HUES48 (cell line): ENCODE measurements around the gene PCYOX1L.
A peak's percentile ranks its signal among the peaks of the same experiment; 100 is the strongest.

Experiments
- H3K27ac ChIP-seq: one replicate; pipeline ENCODE4 v1.7.0; 2013; ENCODE audit warnings: low read depth, low read length, inconsistent platforms
- H3K27me3 ChIP-seq: 2 replicates; pipeline ENCODE4 v1.6.1; 2013; ENCODE audit warnings: mild to moderate bottlenecking, low read length; ENCODE audit not compliant: control insufficient read depth, insufficient read depth
- H3K36me3 ChIP-seq: 2 replicates; pipeline ENCODE4 v1.6.1; 2013; ENCODE audit warnings: low read length; ENCODE audit not compliant: control insufficient read depth, insufficient read depth
- H3K4me1 ChIP-seq: 2 replicates; pipeline ENCODE4 v1.6.1; 2013; ENCODE audit warnings: mild to moderate bottlenecking, low read length; ENCODE audit not compliant: control insufficient read depth, insufficient read depth
- H3K4me3 ChIP-seq: 2 replicates; pipeline ENCODE4 v1.5.1; 2013; ENCODE audit warnings: mild to moderate bottlenecking, low read depth, low read length
- H3K9ac ChIP-seq: 2 replicates; pipeline ENCODE4 v1.6.1; 2013; ENCODE audit warnings: mild to moderate bottlenecking, low read depth, low read length, moderate library complexity
- H3K9me3 ChIP-seq: 2 replicates; pipeline ENCODE4 v1.6.1; 2013; ENCODE audit warnings: low read length; ENCODE audit not compliant: control insufficient read depth, insufficient read depth

PCYOX1L gene

GRCh38 chr5:149401051-149401450 lies 43.2 kb downstream of the PCYOX1L start:
- H3K9me3 ChIP-seq = no peaks in the 10 kb centered on the region
- H3K27ac ChIP-seq = no peak overlapping the region
- peaks cover 7% of the 10 kb centered on the region; the same call in 1 of the 2 replicates for H3K4me1 ChIP-seq
- no peaks in the 10 kb centered on the region for H3K27me3 ChIP-seq
- no peak overlapping the region for H3K9ac ChIP-seq
- no peak overlapping the region for H3K4me3 ChIP-seq
- no peaks in the 10 kb centered on the region for H3K36me3 ChIP-seq

- Histone ChIP-seq H3K27me3 (no peaks in the 10 kb centered on the region), H3K4me1 (peaks cover 14% of the 10 kb centered on the region), H3K27ac (peak overlapping the region; percentile 24)
Observed at GRCh38 chr5:149402291-149402690, 44.4 kb downstream of the PCYOX1L start.

GRCh38 chr5:149403923-149404745 lies 46.3 kb downstream of the PCYOX1L start:
- no peaks in the 10 kb centered on the region for H3K9me3 ChIP-seq
- H3K36me3 ChIP-seq = no peaks in the 10 kb centered on the region
- no peak overlapping the region for H3K4me3 ChIP-seq
- no peak overlapping the region for H3K27ac ChIP-seq
- H3K4me1 ChIP-seq = peaks cover 15% of the 10 kb centered on the region
- no peak overlapping the region for H3K9ac ChIP-seq
- no peaks in the 10 kb centered on the region for H3K27me3 ChIP-seq

More at GRCh38 chr5:149402291-149402690, 44.4 kb downstream of the PCYOX1L start:
- H3K9me3 ChIP-seq = no peaks in the 10 kb centered on the region
- no peaks in the 10 kb centered on the region for H3K36me3 ChIP-seq
- no peak overlapping the region for H3K9ac ChIP-seq
- H3K4me3 ChIP-seq = no peak overlapping the region

- H3K4me1 ChIP-seq = peaks cover 21% of the 10 kb centered on the region
- no peaks in the 10 kb centered on the region for H3K36me3 ChIP-seq
- H3K27ac ChIP-seq = no peak overlapping the region
- H3K9me3 ChIP-seq = no peaks in the 10 kb centered on the region
- H3K9ac ChIP-seq = no peak overlapping the region
- no peaks in the 10 kb centered on the region for H3K27me3 ChIP-seq
- no peak overlapping the region for H3K4me3 ChIP-seq
Observed at GRCh38 chr5:149404746-149405549, 47.1 kb downstream of the PCYOX1L start.

GRCh38 chr5:149405550-149406202 lies 47.8 kb downstream of the PCYOX1L start:
- Histone ChIP-seq H3K27me3 (no peaks in the 10 kb centered on the region), H3K27ac (peak overlapping the region; percentile 17), H3K9me3 (no peaks in the 10 kb centered on the region), H3K4me3 (no peak overlapping the region), H3K9ac (no peak overlapping the region), H3K4me1 (peaks cover 21% of the 10 kb centered on the region), H3K36me3 (no peaks in the 10 kb centered on the region)

- Histone ChIP-seq H3K4me3 (no peak overlapping the region; the same call in 1 of the 2 replicates), H3K36me3 (no peaks in the 10 kb centered on the region), H3K9ac (no peak overlapping the region; the same call in 1 of the 2 replicates), H3K27me3 (no peaks in the 10 kb centered on the region), H3K9me3 (no peaks in the 10 kb centered on the region), H3K27ac (peak overlapping the region; percentile 17), H3K4me1 (peaks cover 21% of the 10 kb centered on the region)
Observed at GRCh38 chr5:149406203-149406978, 48.5 kb downstream of the PCYOX1L start.

GRCh38 chr5:149406979-149407306 lies 49.1 kb downstream of the PCYOX1L start:
- Histone ChIP-seq H3K4me3 (no peak overlapping the region; the same call in 1 of the 2 replicates), H3K36me3 (no peaks in the 10 kb centered on the region), H3K4me1 (peaks cover 21% of the 10 kb centered on the region), H3K9ac (no peak overlapping the region; the same call in 1 of the 2 replicates), H3K9me3 (no peaks in the 10 kb centered on the region), H3K27ac (no peak overlapping the region), H3K27me3 (no peaks in the 10 kb centered on the region)

- H3K36me3 ChIP-seq = no peaks in the 10 kb centered on the region
- H3K27me3 ChIP-seq = no peaks in the 10 kb centered on the region
- peaks cover 21% of the 10 kb centered on the region for H3K4me1 ChIP-seq
- H3K27ac ChIP-seq = no peak overlapping the region
- H3K4me3 ChIP-seq = no peak overlapping the region; the same call in 1 of the 2 replicates
- H3K9me3 ChIP-seq = no peaks in the 10 kb centered on the region
- H3K9ac ChIP-seq = no peak overlapping the region; the same call in 1 of the 2 replicates
Observed at GRCh38 chr5:149407323-149408251, 49.7 kb downstream of the PCYOX1L start.

GRCh38 chr5:149408252-149409099 lies 50.6 kb downstream of the PCYOX1L start:
- Histone ChIP-seq H3K9me3 (no peaks in the 10 kb centered on the region), H3K27ac (no peak overlapping the region), H3K4me1 (peaks cover 21% of the 10 kb centered on the region), H3K9ac (no peak overlapping the region), H3K27me3 (no peaks in the 10 kb centered on the region), H3K4me3 (no peak overlapping the region), H3K36me3 (no peaks in the 10 kb centered on the region)
